Fibroblast of skin of left biceps (primary cell): ENCODE data around the gene HOTAIR.

ENCODE experiments used
- DNase-seq, 2 experiments: peaks; one replicate each; pipeline ENCODE4 v3.0.0-alpha.2; 2013; ENCODE audit warnings: low read depth in 2 of 2

HOTAIR gene

GRCh38 chr12:53948650-53949593 lies 25.8 kb downstream of the HOTAIR start:
- no peak for DNase-seq

- DNase-seq, result no peak
Observed at GRCh38 chr12:53947743-53948142, 27.0 kb downstream of the HOTAIR start.

GRCh38 chr12:53944907-53945847 lies 29.6 kb downstream of the HOTAIR start:
- DNase-seq, result no peak

- no peak for DNase-seq
Observed at GRCh38 chr12:53944209-53944608, 30.5 kb downstream of the HOTAIR start.

DNA sequence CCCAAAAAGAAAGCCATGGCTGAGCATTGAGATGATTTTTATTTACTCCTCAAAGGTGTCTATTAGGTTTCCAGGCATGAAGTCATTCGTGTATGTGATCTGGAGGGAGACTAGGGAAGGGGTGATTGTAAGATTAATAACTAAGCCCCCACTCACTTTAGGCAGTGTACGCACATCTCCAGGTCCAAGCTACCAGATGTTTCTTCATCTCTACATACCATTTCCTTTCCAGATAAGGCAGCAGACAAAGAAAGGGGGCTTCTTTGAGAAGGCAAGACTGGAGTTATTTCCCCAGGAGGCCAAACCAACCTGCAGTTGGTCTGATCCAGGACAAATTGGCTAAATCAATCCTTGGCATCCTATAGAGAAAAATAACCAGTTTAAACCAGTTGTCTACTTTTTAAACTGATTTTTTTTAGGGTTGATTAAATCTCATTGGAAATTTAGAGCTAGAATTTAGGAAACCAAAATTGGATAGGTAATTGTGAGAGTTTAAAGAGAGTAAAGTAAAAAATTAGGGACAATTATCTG lies 32.2 kb downstream of the HOTAIR start:
- DNase-seq, result no peak

GRCh38 chr12:53941750-53942149 lies 33.0 kb downstream of the HOTAIR start:
- no peak for DNase-seq

GRCh38 chr12:53941187-53941586 lies 33.6 kb downstream of the HOTAIR start:
- no peak for DNase-seq

- no peak for DNase-seq
Observed at GRCh38 chr12:53940443-53941014, 34.2 kb downstream of the HOTAIR start.

DNA sequence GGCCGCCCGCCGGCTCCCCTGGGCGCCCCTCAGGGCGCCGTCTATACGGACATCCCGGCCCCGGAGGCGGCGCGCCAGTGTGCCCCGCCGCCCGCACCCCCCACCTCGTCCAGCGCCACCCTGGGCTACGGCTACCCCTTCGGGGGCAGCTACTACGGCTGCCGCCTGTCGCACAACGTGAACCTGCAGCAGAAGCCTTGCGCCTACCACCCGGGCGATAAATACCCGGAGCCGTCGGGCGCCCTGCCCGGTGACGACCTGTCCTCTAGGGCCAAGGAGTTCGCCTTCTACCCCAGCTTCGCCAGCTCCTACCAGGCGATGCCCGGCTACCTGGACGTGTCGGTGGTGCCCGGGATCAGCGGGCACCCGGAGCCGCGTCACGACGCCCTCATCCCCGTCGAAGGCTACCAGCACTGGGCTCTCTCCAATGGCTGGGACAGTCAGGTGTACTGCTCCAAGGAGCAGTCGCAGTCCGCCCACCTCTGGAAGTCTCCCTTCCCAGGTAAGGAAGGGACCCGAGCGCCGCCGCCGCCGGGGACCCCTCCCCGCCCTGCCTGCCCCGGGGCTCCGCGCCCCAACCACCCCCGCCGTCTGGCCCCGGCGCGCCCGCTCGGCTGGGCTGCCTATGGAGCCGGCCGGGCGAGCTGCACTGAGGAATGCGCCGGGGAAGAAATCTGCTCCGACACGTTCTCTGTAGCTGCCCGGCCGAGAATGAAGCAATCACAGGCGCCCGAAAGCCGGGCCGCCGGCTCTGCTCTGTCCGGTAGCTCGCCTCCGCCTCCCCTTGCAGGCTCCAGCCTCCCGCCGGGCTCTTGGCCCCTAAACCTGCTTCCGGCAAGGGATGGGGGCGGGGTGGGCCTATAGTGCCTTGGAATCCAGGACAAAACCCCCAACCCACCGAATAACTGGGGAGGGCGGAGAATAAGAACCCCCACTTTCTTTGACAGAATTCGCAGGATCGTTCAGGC lies 35.3 kb downstream of the HOTAIR start:
- DNase-seq, result no peak

DNA sequence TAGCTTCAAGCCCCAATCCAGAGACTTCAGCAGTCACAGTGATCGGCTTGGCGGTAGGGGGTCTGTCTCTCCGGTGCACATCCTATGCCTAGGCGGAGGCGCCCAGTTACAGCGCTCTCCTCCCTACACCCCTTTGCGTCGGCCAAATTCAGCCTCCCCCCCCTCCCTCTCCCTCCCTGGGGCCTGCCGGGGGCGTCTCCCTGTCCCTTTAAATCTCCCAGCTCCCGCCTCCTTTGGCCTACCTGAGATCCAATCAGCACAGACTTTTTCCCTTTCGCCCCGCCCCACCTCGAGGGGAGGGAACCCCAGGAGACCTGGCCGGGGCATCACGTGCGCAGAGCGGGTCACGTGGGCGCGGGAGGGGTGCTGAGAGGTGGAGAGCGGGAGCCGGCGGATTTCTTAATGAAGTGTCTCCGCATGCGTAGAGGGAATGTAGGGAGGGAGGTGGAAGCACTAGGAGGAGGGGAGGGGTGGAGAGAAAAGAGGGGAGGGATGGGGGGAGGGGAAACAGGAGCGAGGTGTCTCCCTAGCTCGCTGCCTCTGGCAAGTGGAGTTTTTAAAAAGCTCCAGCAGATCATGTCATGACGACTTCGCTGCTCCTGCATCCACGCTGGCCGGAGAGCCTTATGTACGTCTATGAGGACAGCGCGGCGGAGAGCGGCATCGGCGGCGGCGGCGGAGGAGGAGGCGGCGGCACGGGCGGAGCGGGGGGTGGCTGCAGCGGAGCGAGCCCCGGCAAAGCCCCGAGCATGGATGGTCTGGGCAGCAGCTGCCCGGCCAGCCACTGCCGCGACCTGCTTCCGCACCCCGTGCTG lies 36.2 kb downstream of the HOTAIR start, which contains the start of gene HOXC13:
Gene HOXC13 (plus strand): TSS at position 506 of the 815 bp plus-strand sequence. CDS start 76 bp downstream, at position 582.
- DNase-seq, result no peak

DNA sequence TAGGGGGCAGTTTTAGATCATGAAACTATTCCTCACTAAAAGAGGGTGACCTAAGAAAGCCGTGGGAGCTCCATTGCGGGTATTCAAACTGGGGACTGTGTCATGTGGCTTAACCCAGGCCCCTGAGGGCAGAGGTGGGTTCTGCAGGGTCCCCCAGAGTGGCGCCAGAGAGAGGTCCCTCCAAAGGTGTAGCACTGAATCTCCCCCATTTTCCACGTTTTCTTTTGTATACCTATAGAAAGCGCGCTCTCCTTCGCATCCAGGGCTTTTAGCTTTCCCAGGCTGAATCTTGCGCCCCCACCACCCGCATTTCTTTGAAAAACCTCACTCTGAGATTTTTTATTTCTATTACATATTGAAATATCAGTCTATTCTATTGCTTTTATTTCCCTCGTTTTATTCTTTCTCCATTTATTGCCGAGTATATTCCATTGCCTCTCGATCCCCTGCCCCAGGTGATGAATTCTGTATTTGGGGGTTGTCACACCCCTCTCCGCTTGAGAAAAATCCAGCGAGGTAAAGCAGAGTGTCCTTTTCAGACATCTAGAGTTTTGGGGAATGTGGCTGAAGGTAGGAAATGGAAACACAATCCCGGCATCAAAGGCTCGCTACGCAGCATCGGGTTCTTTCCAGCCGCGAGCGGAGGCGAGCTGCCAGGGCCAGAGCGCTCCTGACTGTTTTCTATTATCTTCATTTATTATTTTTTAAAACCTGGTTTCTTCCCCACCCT lies 37.0 kb downstream of the HOTAIR start:
- DNase-seq, result no peak

GRCh38 chr12:53937099-53937498 lies 37.7 kb downstream of the HOTAIR start:
- DNase-seq, result no peak

GRCh38 chr12:53935383-53936341 lies 39.1 kb downstream of the HOTAIR start:
- no peak for DNase-seq

DNA sequence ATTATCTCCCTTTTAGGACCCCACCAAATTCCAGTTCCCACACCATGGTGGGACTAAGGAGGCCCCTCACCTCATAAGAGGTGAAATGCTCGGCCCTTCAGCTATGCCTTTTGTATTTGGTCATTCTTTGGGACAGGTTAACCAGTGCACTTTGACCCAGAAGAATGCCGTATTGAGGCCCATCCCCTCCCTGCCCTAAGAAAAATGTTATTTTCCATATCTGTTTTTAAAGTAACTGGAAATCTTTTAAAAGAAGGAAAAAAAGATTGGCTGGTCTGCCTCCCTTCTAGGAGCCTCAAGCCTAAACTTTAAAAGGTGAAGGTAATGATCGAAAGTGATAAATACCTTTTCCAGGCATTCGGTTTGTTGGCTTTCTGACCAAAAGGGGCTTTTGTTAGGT lies 41.8 kb downstream of the HOTAIR start:
- DNase-seq, result no peak

DNA sequence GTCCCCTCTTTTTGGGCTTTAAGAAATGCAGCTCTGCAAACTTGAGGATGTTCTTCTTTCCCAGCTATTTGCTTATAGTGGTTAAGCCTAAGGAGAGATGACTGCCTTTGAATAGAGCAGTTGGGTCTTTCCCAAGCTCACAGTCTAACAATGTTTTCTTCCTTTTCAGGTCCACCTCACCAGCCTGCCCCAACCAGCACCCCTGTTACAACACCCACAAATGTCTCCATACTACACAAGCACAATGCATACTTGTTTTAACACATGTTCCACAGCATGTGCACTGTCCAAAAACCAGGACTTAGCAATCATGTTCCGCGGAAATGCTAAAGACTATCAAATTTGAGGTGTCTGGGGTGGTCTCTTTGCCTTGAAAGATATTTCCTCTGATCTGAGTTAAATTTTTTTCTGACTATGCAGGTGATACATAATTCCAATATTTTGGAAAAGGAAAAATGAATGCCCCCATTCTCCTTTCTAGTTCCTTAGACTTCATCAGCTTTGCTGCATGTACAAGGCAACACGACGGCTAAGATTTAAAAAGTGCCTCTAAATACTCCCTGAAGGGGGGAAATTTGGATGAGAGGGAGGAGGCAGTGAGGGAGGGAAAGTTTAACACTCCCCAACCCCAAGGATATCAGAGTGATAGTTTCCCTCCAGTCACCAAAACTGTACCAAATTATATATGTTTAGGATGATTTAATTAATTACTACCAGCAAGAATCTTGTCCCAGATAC lies 42.7 kb downstream of the HOTAIR start:
- no peak for DNase-seq

DNA sequence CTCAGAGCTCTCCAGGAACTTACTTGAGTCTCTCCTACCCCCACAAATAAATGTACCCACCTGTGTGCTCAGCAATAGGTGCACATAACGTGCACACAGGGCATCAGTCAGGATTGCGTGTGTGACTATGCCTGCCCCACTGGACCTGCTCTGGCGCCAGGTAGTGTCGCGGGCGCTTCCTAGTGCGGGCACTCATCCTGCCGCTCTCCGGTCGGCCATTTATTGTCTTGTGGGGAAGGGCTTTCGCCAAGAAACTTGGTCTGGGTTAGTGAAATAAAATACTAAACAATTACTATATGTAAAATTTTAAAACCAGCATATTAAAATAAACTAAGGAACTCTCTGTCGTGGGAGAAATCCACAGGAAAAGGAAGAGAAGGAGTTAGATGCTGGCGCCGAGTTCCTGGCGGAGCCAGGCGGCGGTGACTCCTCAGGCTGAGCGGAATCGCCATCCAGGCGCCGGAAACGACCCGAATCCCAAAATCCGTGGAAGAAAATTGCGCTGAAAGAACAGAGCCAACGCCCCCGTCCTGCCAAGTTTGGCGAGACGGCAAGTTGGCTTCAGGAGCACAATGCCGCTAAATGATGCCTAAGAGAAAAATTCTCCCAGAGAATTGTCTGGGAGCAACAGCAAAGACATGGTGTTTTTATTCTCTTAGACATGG lies 44.0 kb downstream of the HOTAIR start:
- no peak for DNase-seq

DNA sequence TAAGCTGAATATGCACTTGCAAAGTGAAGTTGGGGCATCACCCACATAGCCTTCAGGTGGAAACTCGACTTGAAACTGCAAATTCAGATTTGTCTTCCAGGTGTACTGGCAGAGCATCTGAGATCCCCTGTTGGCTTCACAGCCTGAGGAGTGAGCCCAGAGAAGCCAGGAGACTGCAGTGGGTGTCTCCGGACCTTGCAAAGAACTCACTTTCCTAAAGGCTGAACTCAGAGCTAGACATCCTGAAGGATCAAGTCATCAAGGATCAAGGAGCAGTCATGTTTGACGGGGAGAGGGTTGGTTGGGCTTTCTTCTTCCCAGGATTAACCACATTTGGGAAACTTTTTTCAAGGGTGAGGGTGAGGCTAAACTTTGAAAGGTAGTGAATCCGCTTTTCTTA lies 45.2 kb downstream of the HOTAIR start:
- no peak for DNase-seq
